Activated CD4-positive, CD25-positive, alpha-beta regulatory T cell treated with anti-CD3 and anti-CD28 coated beads, Interleukin-2, amount 50 U/mL, for 24 hours (primary cell): Measurements from ENCODE around the gene NDUFC2.
A peak's percentile ranks its signal among the peaks of the same experiment; 100 is the strongest.
"Not testable (repeated sequence)": the region's sequence is repeated elsewhere in the genome, so short reads cannot be mapped to it uniquely, and the experiment has no call there.

Source experiments
- ATAC-seq, 2 donors: fragments of 150-1000 bp; cut with Tn5 transposase; one replicate each; pipeline ENCODE4 v1.10.0; 2021; ENCODE audit warnings: mild to moderate bottlenecking in 1 of 2, moderate library complexity in 1 of 2

NDUFC2 gene

DNA sequence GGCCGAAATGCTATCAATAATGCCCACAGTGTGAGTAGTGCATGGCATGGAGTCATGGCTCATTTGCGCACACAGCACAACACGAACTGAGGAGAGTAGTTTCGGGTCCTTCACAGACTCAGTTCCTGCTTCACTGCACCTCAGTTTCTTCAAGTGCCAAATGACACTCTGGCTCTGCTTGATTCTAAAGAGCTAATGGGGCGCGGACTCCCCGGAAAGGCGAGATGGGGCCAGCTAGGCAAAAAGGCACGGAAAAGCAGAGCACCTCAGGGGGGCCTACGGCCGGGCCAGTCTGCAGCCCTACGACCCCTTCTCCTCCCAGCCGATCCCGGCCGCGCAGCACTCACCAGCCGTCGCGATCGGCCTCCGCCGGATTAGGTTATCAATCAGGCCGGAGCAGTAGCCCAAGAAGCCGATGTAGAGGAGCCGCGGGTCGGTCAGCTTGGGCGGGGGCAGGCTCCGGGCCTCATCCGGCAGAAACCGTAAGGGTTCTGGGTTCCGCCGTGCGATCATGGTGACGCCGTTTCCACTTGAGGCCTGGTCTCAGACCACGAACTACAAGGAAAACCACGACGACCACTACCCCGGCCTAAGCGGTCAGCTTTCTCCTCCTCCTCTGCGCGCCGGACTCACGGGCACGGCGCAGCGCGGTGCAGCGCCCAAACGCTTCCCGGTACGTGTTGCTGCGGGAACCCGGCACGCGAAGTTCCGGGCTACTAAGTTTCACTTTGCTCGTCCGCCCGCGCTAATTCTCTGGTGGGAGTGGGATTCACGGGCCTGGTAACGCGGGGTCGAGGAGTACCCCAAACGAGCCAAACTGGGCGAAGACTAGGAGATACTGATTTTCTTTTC lies at the start of gene NDUFC2:
Gene NDUFC2, minus strand, starts transcription at position 631 of the 852 bp plus-strand sequence. Its CDS starts 118 bp downstream, at position 513.
- ATAC-seq: peak; percentile 82

- ATAC-seq: no peak
Observed at GRCh38 chr11:78127403-78127802, 47.7 kb upstream of the NDUFC2 start.

GRCh38 chr11:78112582-78113275 lies 33.1 kb upstream of the NDUFC2 start:
- no peak for ATAC-seq

GRCh38 chr11:78111298-78111697 lies 31.6 kb upstream of the NDUFC2 start:
- ATAC-seq: no peak

GRCh38 chr11:78110830-78111229 lies 31.2 kb upstream of the NDUFC2 start:
- no peak for ATAC-seq

GRCh38 chr11:78110351-78110750 lies 30.7 kb upstream of the NDUFC2 start:
- no peak for ATAC-seq

DNA sequence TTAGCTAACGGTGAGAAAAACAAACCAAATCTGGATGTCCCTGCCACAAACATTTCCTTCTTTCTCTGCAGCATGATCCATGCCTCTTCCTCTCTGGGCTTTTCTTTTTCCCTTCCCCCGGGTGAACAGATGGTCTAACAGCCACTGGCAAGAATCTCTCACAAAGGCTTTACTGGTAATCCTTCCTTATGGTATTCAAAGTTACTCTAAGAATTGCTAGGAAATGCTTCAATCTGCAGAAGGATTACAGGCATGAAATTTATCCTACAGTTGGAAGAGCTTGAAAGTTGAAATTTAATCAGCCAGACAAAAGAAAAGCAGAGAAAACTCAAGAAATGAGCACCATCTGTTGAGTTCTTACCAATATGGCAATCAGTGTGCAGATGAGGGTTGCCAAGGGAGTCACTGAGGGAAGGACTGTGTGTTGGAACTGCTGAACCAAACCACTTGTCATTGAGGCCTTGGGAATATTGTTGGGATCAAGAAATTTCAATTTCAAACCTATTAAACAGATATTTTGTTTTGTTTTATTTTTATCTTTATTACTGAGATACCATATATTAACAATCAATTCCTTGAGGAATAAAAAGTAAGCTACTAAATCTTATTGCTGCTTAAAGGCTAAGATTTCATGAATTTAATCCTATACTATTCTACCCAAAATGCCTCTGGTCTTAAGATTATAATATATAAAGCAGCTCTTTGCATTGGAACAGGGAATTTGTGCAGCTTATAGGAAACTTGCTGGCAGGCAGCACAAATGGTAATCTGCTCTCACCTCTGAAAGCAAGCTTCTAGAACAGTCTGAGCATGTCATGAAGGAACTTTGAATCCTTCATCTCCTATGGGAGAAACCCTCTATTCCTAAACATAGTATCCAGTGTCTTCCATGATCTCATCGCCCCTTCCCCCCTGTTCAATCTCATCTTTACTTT lies 29.7 kb upstream of the NDUFC2 start:
- ATAC-seq: no peak

- ATAC-seq: no peak
Observed at GRCh38 chr11:78100676-78101472, 21.2 kb upstream of the NDUFC2 start.

DNA sequence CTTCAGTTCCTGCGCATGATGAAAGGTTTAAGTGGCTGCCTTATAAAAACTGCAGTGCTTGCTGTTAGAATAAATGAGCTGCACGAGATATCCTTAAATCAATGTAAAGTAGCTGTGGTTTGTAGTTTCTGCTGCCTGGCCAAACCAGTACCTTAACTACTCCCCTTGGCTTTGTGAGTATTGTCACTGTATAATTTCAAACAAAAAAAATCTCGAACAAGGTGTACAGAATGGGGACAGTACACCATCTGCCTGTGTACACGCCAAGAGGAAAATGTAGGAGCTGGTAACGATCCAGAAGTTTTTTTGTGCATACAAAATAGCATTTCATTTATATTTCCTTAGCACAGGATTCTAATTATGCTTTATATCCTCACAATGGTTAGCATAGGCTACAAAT lies 20.6 kb upstream of the NDUFC2 start:
- no peak for ATAC-seq

- ATAC-seq: no peak
Observed at GRCh38 chr11:78099666-78100065, 20.0 kb upstream of the NDUFC2 start.

GRCh38 chr11:78097666-78098385 lies 18.2 kb upstream of the NDUFC2 start:
- no peak for ATAC-seq

DNA sequence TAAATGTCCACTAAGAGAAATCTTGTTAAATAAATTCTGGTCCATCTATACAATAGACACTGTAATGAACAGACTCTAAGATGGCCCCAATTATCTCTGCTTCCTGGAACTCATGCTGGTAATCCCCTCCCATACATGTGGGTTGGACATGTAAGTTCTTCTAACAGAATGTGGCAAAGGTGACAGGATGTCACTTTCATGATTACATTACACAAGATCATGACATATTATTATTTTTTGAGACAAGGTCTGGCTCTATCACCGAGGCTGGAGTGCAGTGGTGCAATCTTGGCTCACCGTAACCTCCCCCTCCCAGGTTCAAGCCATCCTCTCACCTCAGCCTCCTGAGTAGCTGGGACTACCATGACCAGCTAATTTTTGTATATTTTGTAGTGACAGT lies 14.6 kb upstream of the NDUFC2 start:
- peak; percentile 95 for ATAC-seq

GRCh38 chr11:78086521-78087074 lies 6.9 kb upstream of the NDUFC2 start:
- ATAC-seq: not testable (repeated sequence)

DNA sequence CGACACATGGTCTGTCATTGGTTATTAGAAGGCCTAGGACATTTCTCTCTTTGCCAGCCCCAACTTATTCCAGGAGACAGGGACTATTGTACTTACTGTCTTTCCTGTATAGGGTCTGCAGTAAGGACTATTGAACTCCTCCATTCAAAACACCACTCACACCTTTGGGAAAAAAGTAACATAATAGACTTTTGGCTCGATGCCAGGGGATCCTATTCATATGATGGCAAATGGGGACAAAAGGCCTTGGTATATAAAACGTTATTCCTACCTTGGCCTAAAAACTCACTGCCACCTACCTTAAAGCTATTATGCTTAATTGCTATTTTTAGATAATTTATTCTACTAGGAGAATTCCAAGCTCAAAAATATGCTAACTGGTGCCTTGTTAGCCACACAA lies 6.3 kb upstream of the NDUFC2 start:
- ATAC-seq: no peak

- ATAC-seq: not testable (repeated sequence)
Observed at GRCh38 chr11:78084506-78084905, 4.8 kb upstream of the NDUFC2 start.

DNA sequence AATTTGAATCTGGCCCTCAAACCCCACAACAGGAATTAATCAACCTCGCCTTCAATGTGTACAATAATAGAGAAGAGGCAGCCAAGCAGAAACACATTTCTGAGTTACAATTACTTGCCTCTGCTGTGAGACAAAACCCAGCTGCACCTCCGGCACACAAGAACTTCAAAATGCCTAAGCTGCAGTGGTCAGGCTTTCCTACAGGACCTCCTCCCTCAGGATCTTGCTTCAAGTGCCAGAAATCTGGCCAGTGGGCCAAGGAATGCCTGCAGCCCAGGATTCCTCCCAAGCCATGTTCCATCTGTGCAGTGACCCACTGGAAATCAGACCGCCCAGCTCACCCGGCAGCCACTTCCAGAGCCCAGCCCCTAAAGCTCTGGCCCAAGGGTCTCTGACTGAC lies 3.4 kb upstream of the NDUFC2 start:
- no peak for ATAC-seq

DNA sequence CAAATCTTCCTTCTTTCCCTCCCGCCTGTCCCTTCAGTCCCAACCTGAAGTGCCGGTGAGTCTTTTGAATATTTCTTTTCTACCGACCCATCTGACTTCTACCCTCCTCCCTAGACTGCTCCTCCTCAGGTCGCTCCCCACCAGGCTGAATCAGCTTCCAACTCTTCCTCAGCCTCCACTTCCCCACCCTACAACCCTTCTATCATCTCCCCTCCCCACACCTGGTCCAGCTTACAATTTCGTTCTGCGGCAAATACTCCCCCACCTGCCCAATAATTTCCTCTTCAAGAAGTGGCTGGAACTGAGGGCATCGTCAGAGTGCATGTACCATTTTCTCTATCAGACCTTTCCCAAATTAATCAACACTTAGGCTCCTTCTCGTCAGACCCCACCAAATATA lies 2.5 kb upstream of the NDUFC2 start:
- no peak for ATAC-seq

DNA sequence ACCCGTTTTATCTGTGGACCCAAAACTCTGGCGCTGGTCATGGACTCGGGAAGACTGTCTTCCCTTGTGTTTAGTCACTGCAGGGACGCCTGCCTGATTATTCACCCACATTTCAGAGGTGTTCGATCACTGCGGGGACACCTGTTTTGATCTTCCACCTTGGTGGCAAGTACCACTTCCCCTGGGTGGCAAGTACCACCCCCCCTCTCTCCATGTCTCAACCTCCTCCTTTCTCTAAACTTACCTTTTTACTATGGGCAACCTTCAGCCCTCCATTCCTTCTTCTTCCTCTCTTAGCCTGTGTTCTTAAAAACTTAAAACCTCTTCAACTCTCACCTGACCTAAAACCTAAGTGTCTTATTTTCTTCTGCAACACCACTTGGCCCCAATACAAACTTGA lies 1.9 kb upstream of the NDUFC2 start:
- no peak for ATAC-seq

DNA sequence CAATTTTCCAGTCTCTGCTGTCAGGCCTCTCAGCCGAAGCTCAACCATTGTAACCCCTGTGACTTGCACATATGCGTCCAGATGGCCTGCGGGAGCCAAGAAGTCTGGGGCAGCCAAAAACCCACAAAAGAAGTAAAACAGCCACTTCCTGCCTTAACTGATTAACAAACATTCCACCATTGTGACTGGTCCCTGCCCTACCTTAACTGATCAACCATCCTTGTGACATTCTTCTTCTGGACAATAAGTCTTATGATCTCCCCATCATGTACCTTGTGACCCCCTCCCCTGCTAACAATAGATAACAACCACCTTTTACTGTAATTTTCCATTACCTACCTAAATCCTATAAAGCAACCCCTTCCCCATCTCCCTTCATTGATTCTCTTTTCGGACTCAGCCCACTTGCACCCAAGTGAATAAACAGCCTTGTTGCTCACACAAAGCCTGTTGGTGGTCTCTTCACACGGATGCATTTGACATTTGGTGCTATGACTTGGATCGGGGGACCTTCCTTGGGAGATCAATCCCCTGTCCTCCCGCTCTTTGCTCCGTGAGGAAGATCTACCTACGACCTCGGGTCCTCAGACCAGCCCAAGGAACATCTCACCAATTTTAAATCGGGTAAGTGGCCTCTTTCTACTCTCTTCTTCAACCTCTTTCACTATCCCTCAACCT lies 1.3 kb upstream of the NDUFC2 start:
- no peak for ATAC-seq

- no peak for ATAC-seq
Observed at GRCh38 chr11:78080084-78080817, 589 bp upstream of the NDUFC2 start.
